NOMO-1 (cell line): Measurements from ENCODE around the gene CLDN7.

Source experiments
- DNase-seq, 2 experiments: peaks; one replicate each; lab custom pipeline; 2025; ENCODE audit not compliant: unreplicated experiment in 2 of 2; lab: John Stamatoyannopoulos, UW

CLDN7 gene

GRCh38 chr17:7238420-7239090 is 23.7 kb downstream of the CLDN7 start:
- no peak for DNase-seq

- DNase-seq: peak; percentile 30 to 58
Observed at GRCh38 chr17:7237761-7238419, 24.4 kb downstream of the CLDN7 start.

DNA sequence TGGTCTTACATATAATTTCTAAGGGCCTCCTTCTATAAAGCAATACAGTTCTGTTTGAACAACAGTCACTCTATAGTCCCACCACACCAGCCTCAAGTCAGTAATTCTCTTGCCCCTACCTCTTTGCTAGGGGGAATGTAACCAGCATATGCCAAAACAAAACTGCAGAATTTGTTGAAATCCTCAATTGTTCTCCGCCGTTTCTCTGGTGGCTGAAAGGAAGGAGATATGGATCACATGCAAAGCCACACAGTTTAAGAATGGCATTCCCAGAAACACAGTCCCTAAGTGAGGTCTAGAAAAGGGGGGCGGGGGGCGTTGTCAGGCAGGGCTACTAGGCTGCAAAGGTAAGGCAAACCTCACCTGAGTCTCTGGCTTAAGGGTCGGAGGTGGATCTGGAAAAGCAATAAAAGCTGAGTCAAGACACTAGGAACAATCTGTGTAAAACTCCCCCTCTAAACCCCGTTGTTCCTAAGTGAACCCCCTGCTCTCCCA is 25.0 kb downstream of the CLDN7 start:
- no peak for DNase-seq

- no peak for DNase-seq
Observed at GRCh38 chr17:7236808-7237207, 25.5 kb downstream of the CLDN7 start.

- no peak for DNase-seq
Observed at GRCh38 chr17:7235693-7236665, 26.3 kb downstream of the CLDN7 start.

DNA sequence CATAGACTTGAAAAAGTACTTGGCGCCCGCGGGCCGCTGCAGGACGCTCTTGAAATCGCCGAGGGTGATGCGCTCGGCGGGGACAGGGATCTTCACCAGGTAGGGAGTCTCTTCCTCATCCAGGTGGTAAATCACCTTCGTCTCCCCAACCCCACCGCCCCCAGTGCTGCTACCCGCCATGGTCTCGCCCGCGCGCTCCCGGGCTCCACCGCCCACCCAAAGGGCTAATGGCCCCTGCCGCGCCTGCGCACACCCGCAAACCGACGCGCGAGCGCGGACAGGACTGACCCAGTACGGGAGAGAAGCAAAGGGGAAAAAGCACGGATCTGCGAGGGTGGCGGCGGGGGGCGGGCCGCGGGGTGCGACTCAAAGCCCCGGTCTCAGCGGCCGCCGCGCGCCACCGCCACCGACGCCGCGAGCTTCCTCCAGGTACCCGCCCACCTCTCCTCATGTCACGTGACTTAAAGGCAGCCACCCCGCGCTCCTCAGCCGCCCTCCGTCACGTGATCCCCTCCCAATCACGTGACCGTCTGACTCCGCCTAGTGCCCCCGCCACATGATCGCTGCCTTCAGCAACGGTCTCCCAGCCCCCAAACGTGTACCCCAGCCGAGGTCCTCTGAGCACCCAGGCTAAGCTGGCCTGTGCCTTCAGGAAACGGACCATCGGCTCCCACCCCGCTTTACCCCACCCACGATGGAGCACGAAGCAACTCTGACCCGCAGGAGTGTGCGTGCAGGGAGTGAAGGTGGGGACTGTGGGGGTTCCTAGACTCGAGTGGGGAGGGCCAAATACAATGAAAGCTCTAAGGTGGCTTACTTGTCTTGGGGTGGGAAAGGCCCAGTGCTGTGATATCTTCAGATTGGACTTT is 28.0 kb downstream of the CLDN7 start, which contains the start of gene DVL2:
Gene DVL2, minus strand, starts transcription at position 435 of the 869 bp plus-strand sequence. Its CDS starts 255 bp downstream, at position 180.
- peak; percentile 93 to 96 for DNase-seq

DNA sequence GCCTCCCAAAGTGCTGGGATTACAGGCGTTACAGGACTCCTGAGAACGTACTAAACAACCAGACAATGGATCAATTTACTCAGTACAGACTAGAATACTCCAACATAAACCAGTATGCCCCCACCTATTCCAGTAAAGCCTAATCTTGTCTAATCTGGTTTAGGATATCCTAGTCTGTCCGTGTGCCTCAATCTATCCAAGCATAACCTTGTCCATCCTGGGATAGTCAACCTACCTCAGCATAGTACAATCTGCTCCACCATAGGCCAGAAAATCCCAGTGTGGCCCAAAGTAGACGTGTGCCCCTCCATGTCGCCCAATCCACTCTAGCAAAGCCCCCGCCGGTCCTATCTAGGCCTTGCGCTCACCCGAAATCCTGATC is 28.6 kb downstream of the CLDN7 start:
- no peak for DNase-seq

- no peak for DNase-seq
Observed at GRCh38 chr17:7232114-7232513, 30.2 kb downstream of the CLDN7 start.

DNA sequence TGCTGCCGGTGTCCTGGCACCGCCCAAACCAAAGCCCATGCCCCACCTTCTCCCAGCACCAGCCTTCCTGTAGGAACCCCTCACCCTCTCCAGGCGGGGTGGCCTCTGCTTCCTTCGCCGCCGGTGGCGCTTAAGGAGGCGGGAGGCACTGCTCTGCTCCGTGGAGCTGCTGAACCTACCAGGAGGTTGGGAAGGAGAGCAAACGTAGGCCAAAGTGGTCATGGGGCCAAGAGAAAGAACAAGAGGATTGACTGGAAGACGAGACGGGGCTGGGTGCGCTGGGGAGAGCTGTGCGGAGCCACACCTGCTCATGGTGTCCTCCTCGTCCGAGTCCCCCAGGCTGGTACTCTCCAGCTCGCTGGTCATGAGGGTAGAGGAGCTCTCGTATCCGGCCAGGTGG is 32.8 kb downstream of the CLDN7 start:
- DNase-seq: no peak

GRCh38 chr17:7228920-7229319 is 33.4 kb downstream of the CLDN7 start:
- no peak for DNase-seq

DNA sequence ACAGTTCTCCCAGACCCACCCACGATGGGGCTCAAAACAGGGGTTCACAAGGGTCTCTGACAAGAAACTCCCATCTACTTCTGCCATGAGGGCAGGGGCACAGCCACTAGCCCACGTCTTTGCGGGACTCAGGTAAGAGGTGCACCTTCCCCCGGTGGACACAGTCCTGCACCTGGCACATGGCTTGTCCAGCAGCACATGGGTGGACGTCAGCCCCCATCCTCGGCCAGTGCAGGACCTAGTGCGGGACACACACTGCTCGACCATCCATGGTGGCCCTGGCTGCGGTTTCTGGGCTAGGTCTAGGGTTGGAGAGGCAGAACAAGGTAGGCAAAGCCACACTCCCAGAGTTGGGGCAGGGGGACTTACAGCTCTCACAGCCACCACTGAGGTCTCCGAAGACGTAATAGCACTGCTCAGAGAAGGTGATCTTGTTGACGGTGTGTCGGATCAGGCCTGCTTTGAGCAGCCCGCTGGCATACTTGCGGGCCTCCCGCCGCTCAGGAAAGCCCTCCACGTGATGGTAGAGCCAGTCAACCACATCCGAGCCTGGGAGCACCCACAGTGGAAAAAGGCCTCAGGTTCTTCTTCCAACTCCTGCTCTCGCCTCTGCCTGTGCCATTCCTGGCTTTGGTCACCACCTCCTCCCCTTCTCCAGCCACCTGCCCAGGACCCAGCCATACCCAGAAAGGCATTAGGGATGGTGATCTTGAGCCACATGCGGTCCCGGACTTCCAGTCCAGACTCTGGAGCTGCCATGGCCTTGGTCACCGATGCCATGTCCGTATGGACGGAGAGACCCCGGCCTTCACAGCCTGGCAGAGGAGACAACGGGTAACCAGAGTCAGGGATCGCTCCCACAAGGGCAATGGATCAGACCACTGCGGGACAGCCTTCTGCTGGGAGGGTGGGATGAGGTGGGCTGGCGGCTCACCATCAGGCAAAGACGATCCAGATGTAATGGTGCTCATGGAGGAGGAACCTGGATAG is 35.3 kb downstream of the CLDN7 start:
- no peak for DNase-seq

- no peak for DNase-seq
Observed at GRCh38 chr17:7225711-7226331, 36.5 kb downstream of the CLDN7 start.

DNA sequence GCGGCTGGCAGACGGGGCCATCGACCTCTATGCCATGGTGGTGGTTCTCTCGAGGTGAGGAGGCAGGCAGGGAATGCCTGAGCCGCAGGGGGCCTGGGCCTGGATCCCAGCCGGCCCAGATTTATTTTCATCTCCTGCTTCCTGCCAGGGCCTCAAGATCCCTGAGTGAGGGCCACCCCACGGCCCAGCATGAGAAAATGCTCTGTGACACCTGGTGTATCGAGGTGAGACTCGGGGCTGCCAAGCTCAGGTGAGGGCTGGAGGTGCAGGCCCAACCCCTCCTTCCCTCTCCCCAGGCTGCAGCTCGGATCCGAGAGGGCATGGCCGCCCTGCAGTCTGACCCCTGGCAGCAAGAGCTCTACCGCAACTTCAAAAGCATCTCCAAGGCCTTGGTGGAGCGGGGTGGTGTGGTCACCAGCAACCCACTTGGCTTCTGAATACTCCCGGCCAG is 37.6 kb downstream of the CLDN7 start:
- no peak for DNase-seq

GRCh38 chr17:7224110-7224509 is 38.2 kb downstream of the CLDN7 start:
- DNase-seq: no peak

DNA sequence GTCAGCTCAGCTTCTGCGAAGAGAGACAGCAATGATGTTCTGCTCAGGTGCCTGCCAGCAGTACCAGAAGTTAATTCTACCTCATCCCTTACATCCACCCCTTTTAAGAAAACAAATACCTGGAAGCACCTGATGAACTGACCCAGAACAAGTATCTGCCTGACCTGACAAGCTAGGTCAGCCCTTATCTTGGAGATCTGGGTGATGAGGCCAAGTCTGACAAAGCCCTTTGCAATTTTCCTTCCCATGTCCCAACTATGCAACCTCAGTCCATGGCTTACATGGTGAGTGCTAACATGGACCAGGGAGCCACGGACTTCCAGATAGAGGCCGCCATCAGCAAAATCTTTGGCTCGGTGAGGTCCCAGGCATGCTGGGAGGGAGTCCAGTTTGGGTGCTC is 38.9 kb downstream of the CLDN7 start:
- no peak for DNase-seq

DNA sequence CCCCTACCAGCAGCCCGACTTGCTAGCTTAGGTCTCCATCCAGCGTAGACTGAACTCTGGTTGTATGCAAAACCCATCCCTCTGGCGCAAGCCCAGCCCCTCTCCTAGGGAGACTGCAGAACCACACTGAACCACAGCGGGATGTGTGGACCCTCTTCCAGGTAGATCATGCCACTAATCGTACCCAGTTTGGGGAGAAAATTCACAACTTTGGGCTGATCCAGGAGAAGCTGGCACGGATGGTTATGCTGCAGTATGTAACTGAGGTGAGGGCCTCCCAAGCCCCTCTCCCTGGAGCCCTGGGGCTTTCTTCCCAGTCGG is 39.3 kb downstream of the CLDN7 start:
- DNase-seq: no peak

- DNase-seq: no peak
Observed at GRCh38 chr17:7222093-7222971, 39.9 kb downstream of the CLDN7 start.
